ENCODE data around the gene PRDM5.

DNA sequence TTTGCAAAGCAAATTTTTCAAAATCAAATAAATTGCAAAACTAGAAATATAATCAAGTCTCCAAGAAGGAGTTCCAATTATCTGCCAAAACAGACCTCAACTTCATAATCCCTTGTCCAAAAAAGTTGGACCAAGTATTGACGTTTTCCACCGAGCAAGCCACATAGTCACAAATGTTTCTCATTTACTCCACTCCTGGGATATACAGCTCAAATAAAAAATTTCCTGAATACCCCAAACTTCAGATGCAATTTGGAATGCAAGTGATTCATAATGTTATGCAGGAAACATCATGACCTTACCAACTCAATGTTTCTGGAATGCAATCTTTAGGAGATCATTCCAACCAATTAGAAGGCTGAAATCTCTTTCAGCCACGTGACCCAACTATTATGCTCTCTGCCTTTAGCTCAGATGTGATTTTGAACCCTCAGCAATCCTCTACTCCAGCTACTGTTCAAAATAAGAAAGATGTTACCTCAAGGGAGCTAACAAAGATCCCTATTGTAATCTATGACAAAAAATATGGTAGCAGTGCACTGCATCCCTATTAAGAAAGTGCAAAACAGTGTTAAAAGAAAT, 72.4 kb downstream of the PRDM5 start:
- TF ChIP-seq, protein P1, sequence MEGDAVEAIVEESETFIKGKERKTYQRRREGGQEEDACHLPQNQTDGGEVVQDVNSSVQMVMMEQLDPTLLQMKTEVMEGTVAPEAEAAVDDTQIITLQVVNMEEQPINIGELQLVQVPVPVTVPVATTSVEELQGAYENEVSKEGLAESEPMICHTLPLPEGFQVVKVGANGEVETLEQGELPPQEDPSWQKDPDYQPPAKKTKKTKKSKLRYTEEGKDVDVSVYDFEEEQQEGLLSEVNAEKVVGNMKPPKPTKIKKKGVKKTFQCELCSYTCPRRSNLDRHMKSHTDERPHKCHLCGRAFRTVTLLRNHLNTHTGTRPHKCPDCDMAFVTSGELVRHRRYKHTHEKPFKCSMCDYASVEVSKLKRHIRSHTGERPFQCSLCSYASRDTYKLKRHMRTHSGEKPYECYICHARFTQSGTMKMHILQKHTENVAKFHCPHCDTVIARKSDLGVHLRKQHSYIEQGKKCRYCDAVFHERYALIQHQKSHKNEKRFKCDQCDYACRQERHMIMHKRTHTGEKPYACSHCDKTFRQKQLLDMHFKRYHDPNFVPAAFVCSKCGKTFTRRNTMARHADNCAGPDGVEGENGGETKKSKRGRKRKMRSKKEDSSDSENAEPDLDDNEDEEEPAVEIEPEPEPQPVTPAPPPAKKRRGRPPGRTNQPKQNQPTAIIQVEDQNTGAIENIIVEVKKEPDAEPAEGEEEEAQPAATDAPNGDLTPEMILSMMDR (IDR thresholded peaks at IDR 0.05) = no peak
- no peak for TF ChIP-seq POLR2A (IDR thresholded peaks at IDR 0.05)

All from body of pancreas (tissue), 4 donors.